ENCODE results near the gene LNX2.
"Not testable (repeated sequence)": the region's sequence is repeated elsewhere in the genome, so short reads cannot be mapped to it uniquely, and the experiment has no call there.

The LNX2 gene

GRCh38 chr13:27638001-27638400, 17.7 kb upstream of the LNX2 start:
- DNase-seq (ENCODE audit: low read depth, low spot score) = no peak
- H3K27ac ChIP-seq = peak overlapping the region; percentile 96

GRCh38 chr13:27637289-27637626, 16.9 kb upstream of the LNX2 start:
- DNase-seq (ENCODE audit: low read depth, low spot score) = no peak

DNA sequence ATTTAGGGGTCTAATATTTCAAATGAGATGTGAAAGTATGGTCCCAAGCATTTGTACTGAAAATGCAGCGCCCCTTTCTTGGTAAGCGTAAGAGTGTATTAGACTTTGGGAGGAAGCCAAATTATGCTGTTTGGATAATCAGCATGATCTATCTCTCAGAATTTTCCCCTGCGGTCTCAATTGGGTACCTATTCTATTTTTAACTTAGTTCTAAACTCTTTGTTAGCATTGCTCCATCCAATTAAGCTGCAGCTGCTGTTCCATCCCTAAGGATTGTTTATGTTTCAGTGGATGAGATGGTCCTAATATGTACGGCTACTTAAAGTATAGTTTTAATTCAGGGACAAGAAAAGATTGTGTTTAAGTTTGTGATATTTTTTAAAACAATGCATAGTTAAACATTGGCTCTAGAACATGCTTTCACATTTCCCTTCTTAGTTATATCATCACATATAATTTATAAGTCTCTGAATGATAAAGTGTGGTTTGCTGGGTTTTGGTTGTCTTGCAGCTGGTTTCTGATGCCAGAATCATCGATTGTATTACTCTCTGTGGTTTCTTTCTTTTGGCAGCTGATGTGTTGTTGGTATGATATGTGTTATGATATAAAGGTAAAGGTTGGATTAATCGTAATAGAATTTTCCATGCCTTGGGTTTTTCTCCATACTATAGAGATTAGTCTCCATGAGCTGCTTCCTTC, 16.4 kb upstream of the LNX2 start:
- H3K27ac ChIP-seq = peak overlapping the region; percentile 96
- no peak for DNase-seq (ENCODE audit: low read depth, low spot score)

More at GRCh38 chr13:27637289-27637626, 16.9 kb upstream of the LNX2 start:
- peak overlapping the region; percentile 96 for H3K27ac ChIP-seq

- DNase-seq (ENCODE audit: low read depth, low spot score) = no peak
- peak overlapping the region; percentile 96 for H3K27ac ChIP-seq
These were observed 14.9 kb upstream of the LNX2 start for GRCh38 chr13:27635266-27635665.

- DNase-seq (ENCODE audit: low read depth, low spot score) = no peak
- H3K27ac ChIP-seq = peak overlapping the region; percentile 96
These were observed 14.5 kb upstream of the LNX2 start for GRCh38 chr13:27634791-27635190.

GRCh38 chr13:27634231-27634630, 13.9 kb upstream of the LNX2 start:
- DNase-seq (ENCODE audit: low read depth, low spot score) = peak; percentile 100
- H3K27ac ChIP-seq = peak overlapping the region; percentile 96

- H3K27ac ChIP-seq = peak overlapping the region; percentile 96
- DNase-seq (ENCODE audit: low read depth, low spot score) = no peak
These were observed 12.3 kb upstream of the LNX2 start for GRCh38 chr13:27632648-27633047.

DNA sequence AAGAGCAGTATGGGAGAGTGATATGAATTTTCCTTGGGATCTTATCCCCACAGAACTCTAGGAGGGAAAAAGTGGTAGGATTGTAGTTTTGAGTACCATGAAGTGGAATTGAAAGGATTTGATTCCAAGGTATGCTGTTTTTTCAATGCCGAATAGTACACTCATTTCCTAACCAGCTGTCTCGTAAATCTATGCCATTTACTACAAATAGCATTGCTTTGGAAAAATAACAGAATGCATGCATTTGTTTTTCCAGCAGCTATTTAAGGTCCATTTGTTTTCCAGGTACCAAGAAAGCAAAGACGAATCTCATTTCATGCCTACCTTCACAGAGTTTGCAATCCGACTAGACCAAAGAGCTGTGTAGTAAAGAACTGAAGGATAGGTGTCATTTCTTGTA, 11.9 kb upstream of the LNX2 start:
- DNase-seq (ENCODE audit: low read depth, low spot score) = no peak
- H3K27ac ChIP-seq = peak overlapping the region; percentile 96

DNA sequence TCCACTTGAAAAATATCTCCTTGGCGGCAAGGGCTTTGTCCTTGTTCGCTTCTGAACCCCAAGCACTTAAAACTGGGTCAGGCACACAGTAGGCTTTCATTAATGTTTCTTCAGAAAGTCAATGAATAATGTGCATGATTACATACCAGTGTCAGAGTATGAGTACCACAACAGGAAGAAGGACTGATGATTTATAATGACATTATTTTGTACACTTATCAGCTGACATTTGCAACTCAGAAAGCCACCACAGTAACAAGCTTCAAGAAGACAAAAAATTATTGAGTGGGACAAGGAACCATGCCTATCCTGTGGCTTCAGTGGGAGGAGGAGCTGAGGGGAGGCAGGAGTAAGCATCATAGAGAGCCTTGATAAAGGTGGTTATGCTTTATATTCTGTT, 11.3 kb upstream of the LNX2 start:
- peak overlapping the region; percentile 96 for H3K27ac ChIP-seq
- DNase-seq (ENCODE audit: low read depth, low spot score) = no peak

DNA sequence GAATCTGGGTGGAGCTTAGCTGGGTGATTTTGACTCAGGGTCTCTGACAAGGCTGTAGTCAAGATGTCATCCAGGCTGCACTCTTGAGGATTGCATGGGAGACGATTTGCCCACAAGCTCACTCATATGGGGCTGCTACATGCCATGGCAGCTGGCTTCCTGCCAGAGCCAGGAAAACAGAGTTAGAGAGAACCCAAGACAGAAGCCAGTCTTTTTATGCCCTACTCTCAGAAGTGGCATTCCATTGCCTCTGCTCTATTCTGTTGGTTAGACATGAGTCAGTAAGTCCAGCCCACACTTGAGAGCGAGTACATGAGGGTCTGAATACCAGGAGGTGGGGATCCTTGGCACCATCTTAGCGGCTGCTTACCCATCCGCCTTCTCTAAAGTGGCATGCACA, 10.8 kb upstream of the LNX2 start:
- peak overlapping the region; percentile 96 for H3K27ac ChIP-seq
- no peak for DNase-seq (ENCODE audit: low read depth, low spot score)

GRCh38 chr13:27628766-27629165, 8.4 kb upstream of the LNX2 start:
- H3K27ac ChIP-seq; DNase-seq (ENCODE audit: low read depth, low spot score): not testable (repeated sequence)

GRCh38 chr13:27628081-27628480, 7.8 kb upstream of the LNX2 start:
- no peak for DNase-seq (ENCODE audit: low read depth, low spot score)

DNA sequence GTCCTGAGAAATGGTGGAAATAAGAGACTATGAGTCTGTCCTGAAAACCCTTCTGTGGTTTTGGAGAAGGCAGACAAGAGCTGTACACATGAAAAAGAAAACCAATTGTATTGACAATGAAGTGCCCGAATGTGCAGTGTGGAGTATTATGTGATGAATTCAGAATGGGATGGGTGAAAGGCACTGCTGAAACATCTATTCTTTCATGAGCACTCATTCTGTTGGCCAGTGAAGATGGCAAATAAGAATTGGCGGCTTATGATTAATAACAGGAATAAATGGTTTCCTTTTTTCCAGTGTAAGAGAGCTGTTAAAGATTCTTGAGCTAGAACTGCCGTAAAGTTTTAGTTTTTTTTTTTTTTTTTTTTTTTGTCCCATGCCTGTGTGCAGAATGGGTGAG, 7.1 kb upstream of the LNX2 start:
- DNase-seq (ENCODE audit: low read depth, low spot score) = no peak
- no peak overlapping the region for H3K27ac ChIP-seq

More at GRCh38 chr13:27628081-27628480, 7.8 kb upstream of the LNX2 start:
- no peak overlapping the region for H3K27ac ChIP-seq

GRCh38 chr13:27625839-27626238, 5.5 kb upstream of the LNX2 start:
- H3K27ac ChIP-seq = no peak overlapping the region
- DNase-seq (ENCODE audit: low read depth, low spot score) = no peak

GRCh38 chr13:27624071-27624470, 3.7 kb upstream of the LNX2 start:
- no peak for DNase-seq (ENCODE audit: low read depth, low spot score)
- H3K27ac ChIP-seq = no peak overlapping the region

- no peak for DNase-seq (ENCODE audit: low read depth, low spot score)
- peak overlapping the region; percentile 99 for H3K27ac ChIP-seq
These were observed 2.6 kb upstream of the LNX2 start for GRCh38 chr13:27622881-27623280.

- peak overlapping the region; percentile 99 for H3K27ac ChIP-seq
- no peak for DNase-seq (ENCODE audit: low read depth, low spot score)
These were observed 1.9 kb upstream of the LNX2 start for GRCh38 chr13:27622102-27622820.

DNA sequence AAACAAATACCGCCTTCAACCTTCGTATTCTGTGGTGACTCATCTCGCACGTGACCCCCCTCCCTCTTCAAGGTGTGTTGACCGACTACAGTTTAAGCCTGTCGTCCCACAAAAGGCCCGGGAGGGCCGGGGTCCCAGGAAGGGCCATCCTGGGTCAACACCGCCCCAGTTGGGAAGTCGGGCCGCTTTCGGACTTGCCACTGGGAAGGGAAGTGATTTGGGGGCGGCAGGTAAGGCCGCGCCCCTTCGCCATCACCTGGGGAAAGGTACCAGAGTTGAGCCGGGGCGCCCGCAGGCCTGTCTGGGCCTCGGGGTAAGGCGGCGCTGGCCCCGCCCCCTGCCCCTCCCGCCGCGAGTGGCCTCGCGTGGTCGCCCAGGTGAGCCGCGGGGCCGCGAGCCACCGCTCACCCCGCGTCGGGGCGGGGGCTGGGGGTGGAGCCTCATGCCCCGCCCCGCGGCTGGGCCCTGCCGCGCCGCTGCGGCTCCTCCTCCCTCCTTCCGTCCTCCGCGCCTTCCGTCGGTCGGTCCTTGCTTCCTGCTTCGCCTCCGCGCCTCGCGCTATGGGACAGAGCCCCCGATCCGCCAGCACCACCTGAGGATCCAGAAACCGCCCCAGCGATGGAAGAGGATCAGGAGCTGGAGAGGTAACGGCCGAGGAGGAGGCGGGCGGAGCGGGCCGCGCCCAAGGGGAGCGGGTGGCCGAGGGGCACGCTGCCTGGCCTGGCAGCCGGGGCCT, 1.2 kb upstream of the LNX2 start, which contains the start of gene POLR1D:
Gene POLR1D (plus strand): TSS at position 527 of the 736 bp plus-strand sequence. CDS start 92 bp downstream, at position 619.
- DNase-seq (ENCODE audit: low read depth, low spot score) = peak; percentile 87
- H3K27ac ChIP-seq = peak within 1 kb of the TSS; percentile 99

DNA sequence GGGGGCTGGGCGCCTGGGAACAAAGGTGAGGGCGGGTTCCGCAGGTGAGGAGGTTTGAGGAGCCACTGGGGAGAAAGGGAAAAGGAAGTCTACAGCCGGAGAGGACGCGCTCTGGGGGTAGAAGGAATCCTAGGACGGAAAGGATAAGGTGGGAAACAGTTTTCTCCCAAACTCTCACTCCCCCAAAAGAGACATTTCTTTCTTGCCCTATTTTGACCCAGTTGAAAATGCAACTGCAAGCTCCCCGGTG, 712 bp upstream of the LNX2 start:
- H3K27ac ChIP-seq = peak overlapping the region; percentile 99
- DNase-seq (ENCODE audit: low read depth, low spot score) = no peak

DNA sequence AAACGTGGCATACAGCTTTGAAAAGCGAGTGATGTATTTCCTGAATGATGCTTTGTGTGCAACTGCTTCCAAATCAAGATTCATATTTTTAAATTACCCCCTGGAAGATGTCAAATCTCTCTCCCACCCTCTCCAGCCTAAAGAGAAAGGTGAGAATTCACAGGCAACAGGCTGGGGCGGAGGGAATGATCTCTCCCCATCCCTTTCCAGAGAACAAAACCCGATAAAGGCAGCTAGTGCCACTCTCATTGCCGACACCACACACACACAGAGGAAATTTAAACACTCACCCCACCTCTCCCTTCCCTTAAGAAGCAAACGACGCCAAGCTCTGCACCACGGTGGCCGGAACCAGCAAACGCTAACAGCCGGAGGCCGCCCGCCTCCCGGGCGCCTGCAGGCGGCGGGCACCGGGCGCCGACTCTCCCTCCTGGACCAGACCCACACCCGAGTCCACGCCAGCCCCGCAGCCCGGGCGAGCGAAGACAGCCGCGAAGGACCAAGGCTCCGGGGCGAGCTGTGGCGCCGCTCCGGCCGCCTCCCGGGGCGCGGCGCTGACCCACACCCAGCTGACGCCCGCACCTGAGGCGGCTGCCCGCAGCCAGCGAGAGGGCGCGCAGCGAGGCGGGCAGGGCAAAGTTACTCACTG, 477 bp downstream of the LNX2 start:
- peak overlapping the region; percentile 99 for H3K27ac ChIP-seq

More for the DNA sequence above, 477 bp downstream of the LNX2 start:
- no peak for DNase-seq (ENCODE audit: low read depth, low spot score)
